T1000 (cell line): ENCODE results near the gene COX7B.

ENCODE experiments used
- DNase-seq: peaks from one replicate; lab custom pipeline; 2025; ENCODE audit warnings: mixed read lengths; lab: John Stamatoyannopoulos, UW

The COX7B gene

DNA sequence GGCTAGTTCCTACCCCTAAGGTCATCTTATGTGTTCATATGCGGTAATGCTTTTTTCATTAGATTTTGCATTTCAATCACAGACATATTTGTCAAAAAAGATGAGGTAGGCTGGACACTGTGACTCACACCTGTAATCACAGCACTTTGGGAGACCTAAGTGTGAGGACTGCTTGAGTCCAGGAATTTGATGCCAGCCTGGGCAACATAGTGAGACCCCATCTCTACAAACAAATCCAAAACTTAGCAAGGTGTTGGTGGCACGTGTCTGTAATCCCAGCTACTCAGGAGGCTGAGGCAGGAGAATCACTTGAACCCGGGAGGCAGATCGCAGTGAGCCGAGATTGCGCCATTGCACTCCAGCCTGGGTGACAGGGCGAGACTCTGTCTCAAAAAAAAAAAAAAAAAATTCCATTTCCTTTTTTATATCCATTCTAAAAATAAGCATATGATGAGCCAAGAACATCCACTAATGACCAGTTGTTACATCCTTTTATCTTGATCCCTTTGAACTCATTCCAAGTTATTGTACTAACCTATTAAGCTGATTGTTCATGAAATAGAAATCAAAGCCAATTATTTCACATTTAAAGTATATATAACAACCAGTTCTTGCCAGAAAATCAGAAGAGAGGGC lies 46.8 kb downstream of the COX7B start:
- no peak for DNase-seq

DNA sequence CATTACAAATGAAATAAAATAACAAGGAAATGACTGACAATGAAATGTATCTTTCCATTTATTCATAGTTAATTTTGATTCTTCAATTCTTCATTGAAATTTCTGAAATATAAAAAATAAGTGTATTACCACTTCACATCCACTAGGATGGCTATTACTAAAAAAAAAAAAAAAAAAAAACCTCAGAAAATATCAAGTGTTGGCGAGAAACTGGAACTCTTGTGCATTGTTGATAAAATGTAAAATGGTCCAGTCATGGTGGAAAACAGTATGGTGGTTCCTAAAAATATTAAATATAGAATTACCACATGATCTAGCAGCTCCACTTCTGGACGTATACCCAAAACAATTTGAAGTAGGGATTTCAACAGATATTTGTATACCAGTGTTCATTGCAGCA lies 47.3 kb downstream of the COX7B start:
- DNase-seq, result no peak

DNA sequence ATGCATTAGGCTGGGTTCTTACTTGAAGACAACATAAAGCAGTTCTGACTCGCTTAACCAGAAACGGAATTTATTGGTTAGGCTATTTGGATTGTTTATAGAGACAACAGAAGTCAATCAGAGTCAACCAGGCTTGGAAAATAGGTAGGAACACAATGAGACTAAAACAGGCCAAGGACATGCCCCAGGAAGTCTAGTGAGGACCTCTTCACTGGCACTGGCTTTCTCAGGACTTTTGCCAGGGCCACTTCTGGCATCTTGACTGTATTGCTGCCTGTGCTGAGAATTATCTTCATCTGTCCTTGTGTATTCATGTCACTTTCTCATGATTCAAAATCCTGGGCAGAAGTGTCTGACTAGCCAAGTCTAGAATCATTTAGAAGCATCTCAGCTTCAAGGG lies 50.6 kb downstream of the COX7B start:
- no peak for DNase-seq

DNA sequence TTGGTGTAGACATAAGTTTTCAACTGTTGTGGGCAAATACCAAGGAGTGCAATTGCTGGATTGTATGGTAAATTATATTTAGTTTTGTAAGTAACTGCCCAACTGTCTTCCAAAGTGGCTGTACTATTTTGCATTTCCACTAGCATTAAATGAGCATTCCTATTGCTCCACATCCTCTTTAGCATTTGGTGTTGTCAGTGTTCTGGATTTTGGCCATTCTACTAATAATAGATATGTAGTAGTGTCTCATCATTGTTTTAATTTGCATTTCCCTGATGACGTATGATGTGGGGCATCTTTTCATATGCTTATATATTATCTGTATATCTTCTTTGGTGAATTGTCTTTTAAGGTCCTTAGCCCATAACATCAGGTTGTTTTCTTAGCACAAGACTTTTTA lies 52.9 kb downstream of the COX7B start:
- no peak for DNase-seq

DNA sequence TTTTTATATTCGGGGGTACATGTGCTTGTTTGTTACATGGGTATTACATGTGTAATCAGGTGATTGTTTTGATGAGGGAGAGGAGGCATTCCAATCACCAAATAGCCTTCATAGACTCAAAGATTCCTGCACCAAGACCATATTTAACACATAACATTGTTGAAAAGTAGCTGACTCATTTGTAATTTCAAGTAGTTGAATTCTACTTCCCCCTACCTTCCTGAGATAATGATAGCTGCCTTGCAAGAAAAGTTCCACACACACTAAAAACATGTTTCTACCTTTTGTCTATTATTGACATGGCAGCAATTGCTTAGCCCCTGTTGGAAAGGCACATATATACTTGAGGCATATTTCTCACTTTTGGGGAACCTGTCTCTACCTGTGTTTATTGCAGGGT lies 54.0 kb downstream of the COX7B start:
- DNase-seq, result no peak

DNA sequence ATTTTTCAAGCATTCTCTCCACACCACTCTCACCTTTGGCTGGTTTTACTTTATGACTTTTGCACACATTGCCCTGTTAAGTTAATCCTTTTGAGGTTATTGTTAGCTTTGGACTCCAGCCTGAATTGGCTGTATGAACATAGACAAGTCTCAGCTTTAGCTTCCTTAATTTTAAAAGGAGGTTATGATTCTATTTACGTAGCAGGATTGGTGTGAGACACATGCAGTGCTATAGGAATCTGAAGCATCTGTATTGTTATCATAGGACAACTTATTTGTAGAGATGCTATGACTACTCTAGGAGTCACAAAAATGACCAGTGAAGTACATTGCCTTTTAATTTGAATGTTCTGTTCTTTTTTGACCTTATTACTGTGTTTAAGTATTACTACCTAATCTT lies 54.4 kb downstream of the COX7B start:
- no peak for DNase-seq
